Limb (tissue), 2 donors: ENCODE results near the gene TAF4.
"Not testable (repeated sequence)": the region's sequence is repeated elsewhere in the genome, so short reads cannot be mapped to it uniquely, and the experiment has no call there.

ENCODE experiments used
- DNase-seq, 2 donors: peaks; one replicate each; pipeline ENCODE4 v3.0.0-alpha.2; 2016; ENCODE audit errors: extremely low spot score in 2 of 2

The TAF4 gene

GRCh38 chr20:61981691-61982090 lies 84.0 kb downstream of the TAF4 start:
- not testable (repeated sequence) for DNase-seq

GRCh38 chr20:61980647-61981583 lies 84.8 kb downstream of the TAF4 start:
- no peak for DNase-seq

- DNase-seq = no peak
Observed at GRCh38 chr20:61979701-61980635, 85.7 kb downstream of the TAF4 start.

- no peak for DNase-seq
Observed at GRCh38 chr20:61979090-61979489, 86.6 kb downstream of the TAF4 start.

GRCh38 chr20:61978491-61978890 lies 87.2 kb downstream of the TAF4 start:
- DNase-seq = no peak

- no peak for DNase-seq
Observed at GRCh38 chr20:61977419-61977786, 88.3 kb downstream of the TAF4 start.

GRCh38 chr20:61976644-61977418 lies 88.8 kb downstream of the TAF4 start:
- no peak for DNase-seq

- DNase-seq = no peak
Observed at GRCh38 chr20:61976263-61976643, 89.4 kb downstream of the TAF4 start.

GRCh38 chr20:61975407-61976129 lies 90.1 kb downstream of the TAF4 start:
- no peak for DNase-seq

- DNase-seq = no peak
Observed at GRCh38 chr20:61974357-61974665, 91.4 kb downstream of the TAF4 start.

GRCh38 chr20:61973515-61974356 lies 91.9 kb downstream of the TAF4 start:
- DNase-seq = no peak

GRCh38 chr20:61972636-61973508 lies 92.8 kb downstream of the TAF4 start:
- DNase-seq = no peak

GRCh38 chr20:61971595-61971994 lies 94.1 kb downstream of the TAF4 start:
- not testable (repeated sequence) for DNase-seq

- no peak for DNase-seq
Observed at GRCh38 chr20:61970357-61970756, 95.3 kb downstream of the TAF4 start.

- DNase-seq = no peak
Observed at GRCh38 chr20:61969806-61970205, 95.9 kb downstream of the TAF4 start.

- DNase-seq = no peak
Observed at GRCh38 chr20:61968932-61969331, 96.7 kb downstream of the TAF4 start.

GRCh38 chr20:61968036-61968810 lies 97.5 kb downstream of the TAF4 start:
- DNase-seq = no peak

- no peak for DNase-seq
Observed at GRCh38 chr20:61967300-61967699, 98.4 kb downstream of the TAF4 start.
